Stimulated activated CD4-positive, alpha-beta T cell treated with anti-CD3 and anti-CD28 coated beads, TNF-alpha, amount 100 ng/mL, for 48 hours (primary cell): ENCODE data around the gene UPF3A.
A peak's percentile ranks its signal among the peaks of the same experiment; 100 is the strongest.
"Not testable (repeated sequence)": the region's sequence is repeated elsewhere in the genome, so short reads cannot be mapped to it uniquely, and the experiment has no call there.

Experiments used
- DNase-seq, 3 donors: peaks; one replicate each; pipeline ENCODE4 v3.0.0-alpha.2; 2020; ENCODE audit warnings: low read depth in 3 of 3

The UPF3A gene

GRCh38 chr13:114304346-114305034 is 23.1 kb downstream of the UPF3A start:
- no peak for DNase-seq

DNA sequence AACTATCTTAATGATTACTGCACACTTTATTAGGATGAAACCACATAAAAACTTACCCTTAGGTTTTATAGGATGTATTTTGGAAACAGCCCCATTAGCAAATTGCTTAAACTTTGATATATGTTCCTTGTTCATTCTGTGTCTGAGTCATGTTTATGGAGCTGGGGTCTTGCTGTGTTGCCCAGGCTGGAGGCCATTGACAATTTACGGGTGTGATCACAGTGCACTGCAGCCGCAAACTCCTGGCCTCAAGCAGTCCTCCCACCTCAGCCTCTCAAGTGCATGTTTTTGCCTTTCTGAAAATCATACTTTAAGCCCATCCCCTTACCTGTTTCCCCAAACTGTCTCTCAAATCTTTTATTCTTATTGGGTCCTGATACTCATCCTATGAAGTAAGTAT is 27.7 kb downstream of the UPF3A start:
- DNase-seq: no peak

- DNase-seq: no peak
These were observed 28.5 kb downstream of the UPF3A start for GRCh38 chr13:114309806-114310410.

DNA sequence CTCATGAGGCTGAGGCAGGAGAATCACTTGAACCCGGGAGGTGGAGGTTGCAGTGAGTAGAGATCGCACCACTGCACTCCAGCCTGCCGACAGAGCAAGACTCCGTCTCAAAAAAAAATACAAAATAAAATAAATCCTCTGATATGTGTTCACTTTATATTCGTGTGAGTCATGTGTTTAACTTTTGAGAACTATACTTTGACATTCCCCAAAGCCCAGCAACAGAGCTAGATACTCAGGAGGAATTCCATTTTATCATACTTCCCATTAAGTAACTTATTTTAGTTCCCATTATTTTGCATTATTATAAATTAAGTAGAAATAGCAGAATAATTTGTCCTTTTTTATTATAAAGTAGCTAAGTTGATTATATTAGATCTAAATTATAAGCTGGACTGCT is 29.6 kb downstream of the UPF3A start:
- DNase-seq: no peak

GRCh38 chr13:114311387-114311786 is 30.0 kb downstream of the UPF3A start:
- DNase-seq: no peak

GRCh38 chr13:114311908-114312307 is 30.5 kb downstream of the UPF3A start:
- no peak for DNase-seq

DNA sequence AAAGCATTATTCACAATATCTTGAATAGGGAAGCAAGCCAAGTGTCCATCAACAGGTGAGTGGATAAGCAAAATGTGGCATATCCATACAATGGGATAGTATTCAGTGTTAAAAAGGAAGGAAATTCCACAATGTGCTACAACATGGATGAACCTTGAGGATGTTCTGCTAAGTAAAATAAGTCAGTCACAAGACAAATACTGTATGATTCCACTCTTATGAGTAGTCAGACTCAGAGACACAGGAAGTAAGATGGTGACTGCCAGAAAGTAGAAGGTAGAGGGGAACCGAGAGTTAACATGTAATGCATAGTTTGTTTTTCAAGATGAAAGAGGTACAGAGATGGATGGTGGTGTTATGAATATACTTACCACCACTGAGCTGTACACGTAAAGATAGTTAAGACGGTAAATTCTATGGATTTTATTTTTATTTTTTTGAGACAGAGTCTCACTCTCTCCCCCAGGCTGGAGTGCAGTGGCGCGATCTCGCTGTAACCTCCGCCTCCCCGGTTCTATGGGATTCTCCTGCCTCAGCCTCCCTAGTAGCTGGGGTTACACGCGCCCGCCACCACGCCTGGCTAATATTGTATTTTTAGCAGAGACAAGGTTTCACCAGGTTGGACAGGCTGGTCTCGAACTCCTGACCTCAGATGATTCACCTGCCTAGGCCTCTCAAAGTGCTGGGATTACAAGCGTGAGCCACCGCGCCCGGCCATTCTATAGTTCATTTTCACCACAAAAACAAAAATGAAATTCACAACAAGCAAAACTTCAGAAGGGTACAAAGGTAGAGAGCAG is 31.9 kb downstream of the UPF3A start:
- peak in 2 of 3 donors; percentile 29 to 56 for DNase-seq

DNA sequence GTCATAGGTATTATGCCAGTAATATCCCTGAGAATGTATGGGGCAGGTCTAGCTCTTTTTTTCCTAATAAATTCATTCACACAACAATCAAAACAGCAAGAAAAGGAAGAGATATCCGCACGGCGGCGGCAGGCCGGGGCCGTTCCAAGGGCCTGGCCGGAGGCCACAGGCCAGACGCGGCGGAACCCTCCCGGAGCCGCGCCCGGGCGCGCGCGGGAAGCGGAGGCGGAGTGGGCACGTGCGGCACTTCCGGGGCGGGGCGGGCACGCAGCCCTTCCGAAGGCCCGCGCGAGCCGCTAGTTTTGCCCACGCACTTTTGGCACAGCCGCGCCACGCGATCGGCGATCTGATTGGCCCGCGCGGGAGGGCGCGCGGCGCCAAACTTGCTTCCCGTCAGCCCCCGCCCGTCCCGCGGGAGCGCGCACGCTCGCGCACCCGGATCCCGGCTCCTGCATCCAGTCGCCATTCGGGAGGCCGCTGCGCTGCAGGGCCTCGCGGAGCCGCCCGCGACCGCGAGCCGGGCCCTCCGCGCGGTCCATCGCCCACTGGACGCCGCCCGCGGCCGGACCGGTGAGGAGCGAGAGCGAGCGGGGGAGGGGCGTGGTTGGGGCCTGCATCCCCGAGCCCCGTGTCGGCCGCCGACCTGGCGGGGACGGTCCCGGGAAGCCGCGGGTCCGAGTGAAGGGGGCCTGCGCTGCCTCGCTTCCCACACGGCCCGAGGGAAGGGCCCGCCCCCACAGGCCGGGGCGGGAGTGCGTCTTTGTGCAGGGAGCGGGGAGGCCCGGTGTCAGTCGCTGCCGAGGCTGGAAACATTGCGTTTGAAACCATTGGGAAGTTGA is 32.9 kb downstream of the UPF3A start, which contains the start of gene CHAMP1:
Gene CHAMP1, plus strand, starts transcription at position 430 of the 839 bp plus-strand sequence. CDS start 9,340 bp downstream, outside the sequence.
- DNase-seq: peak; percentile 89 to 94 (median 90)

- DNase-seq: no peak
These were observed 33.8 kb downstream of the UPF3A start for GRCh38 chr13:114315074-114315785.

DNA sequence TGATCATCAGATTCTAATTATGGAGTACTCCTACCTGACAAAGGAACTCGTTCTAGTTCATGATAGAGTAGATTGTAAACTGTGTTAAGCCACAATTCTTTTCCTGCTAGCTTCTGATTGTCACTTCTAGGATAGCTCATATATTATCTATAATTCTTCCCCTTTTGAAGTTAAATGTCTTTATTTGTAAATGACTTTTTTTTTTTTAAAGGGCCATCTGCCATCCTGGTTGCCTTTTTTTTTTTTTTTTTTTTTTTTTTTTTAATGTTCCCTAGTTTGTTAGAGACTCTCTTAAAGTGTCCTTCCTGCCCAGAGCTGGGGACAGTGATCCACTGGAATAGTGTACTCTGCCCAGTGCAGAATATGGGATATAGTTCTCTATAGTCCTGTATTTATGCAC is 37.2 kb downstream of the UPF3A start:
- DNase-seq: no peak

GRCh38 chr13:114319441-114319913 is 38.1 kb downstream of the UPF3A start:
- DNase-seq: no peak

DNA sequence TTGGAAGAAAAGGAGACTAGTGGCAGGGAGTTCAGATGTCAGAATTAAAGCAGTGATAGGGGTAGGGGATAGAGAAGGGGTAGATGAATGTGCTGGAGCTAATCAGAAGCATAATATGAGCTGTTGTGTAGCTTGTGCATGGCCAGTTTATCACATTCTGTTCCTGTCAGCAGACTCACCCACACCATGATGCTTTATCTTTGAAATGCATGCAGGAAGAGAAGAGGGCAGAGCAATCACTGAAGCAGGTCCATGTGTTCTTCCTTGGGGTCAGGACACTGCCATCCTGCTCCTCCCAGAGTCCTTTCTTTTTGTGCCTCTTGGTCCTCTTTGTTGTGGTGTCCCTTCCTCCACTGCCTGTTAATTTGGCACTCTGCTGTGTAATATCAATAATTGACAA is 38.7 kb downstream of the UPF3A start:
- DNase-seq: no peak

DNA sequence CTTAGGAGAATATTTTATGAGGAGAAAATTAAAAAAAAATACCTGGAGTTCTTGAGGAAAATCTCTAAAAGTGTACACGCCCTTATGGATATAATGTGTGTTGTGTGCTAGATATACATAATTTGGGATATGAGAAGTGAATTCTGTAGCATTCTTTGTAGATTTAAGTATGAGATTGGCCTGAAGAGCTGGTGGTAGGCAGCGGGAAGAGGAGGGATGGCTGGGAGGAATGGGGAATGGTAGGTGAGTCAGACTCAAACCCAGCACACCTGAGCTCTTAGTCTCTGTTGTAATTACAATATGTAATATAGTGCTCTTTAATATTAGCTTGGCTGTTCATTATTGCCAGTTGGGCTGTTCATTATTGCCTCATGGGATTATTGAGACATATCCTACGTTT is 39.9 kb downstream of the UPF3A start:
- no peak for DNase-seq

- no peak for DNase-seq
These were observed 41.9 kb downstream of the UPF3A start for GRCh38 chr13:114323349-114323748.

DNA sequence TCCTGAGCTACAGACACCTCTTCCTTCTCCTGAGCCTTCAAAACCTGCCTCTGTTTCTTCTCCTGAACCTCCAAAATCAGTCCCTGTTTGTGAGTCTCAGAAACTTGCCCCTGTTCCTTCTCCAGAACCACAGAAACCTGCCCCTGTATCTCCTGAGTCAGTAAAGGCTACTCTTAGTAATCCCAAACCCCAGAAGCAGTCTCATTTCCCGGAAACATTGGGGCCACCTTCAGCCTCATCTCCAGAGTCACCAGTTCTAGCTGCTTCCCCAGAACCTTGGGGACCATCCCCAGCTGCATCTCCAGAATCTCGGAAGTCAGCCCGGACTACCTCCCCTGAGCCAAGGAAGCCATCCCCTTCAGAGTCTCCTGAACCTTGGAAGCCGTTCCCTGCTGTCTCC is 42.9 kb downstream of the UPF3A start:
- no peak for DNase-seq

- DNase-seq: no peak
These were observed 44.3 kb downstream of the UPF3A start for GRCh38 chr13:114325729-114326128.

- no peak for DNase-seq
These were observed 46.6 kb downstream of the UPF3A start for GRCh38 chr13:114328034-114328433.

- no peak for DNase-seq
These were observed 47.2 kb downstream of the UPF3A start for GRCh38 chr13:114328595-114328994.

DNA sequence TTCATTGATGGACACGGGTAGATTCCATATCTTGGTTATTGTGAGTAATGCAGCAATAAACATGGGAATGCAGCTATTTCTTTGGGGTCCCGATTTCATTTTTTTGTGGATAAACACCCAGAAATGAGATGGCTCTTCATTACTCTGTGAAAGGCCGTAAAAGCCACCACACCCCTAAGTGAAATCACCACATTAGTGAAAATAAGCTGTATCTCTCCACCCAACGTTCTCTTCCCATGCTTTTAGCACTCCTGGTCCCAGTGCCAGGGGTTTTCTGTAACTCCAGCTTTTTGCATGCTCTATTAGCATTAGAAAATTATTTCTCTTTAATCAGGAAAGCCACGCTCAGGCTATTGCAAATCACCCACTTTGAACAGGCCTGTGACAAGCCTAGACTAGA is 48.7 kb downstream of the UPF3A start:
- DNase-seq: no peak

- DNase-seq: not testable (repeated sequence)
These were observed 52.5 kb downstream of the UPF3A start for GRCh38 chr13:114333881-114334280.
